Measurements from ENCODE around the gene PAM16. TPM values are rescaled to one million over a fixed set of nuclear protein-coding genes. Genes with fewer than 3 reads are reported as not detected.

PAM16 gene
- total and polyA plus RNA-seq, 9 of the 15 experiments (the other 6 are each of a cell fraction or from before 2014, with no cell fraction given): 38.7 to 273 (median 79.3) TPM

DNA sequence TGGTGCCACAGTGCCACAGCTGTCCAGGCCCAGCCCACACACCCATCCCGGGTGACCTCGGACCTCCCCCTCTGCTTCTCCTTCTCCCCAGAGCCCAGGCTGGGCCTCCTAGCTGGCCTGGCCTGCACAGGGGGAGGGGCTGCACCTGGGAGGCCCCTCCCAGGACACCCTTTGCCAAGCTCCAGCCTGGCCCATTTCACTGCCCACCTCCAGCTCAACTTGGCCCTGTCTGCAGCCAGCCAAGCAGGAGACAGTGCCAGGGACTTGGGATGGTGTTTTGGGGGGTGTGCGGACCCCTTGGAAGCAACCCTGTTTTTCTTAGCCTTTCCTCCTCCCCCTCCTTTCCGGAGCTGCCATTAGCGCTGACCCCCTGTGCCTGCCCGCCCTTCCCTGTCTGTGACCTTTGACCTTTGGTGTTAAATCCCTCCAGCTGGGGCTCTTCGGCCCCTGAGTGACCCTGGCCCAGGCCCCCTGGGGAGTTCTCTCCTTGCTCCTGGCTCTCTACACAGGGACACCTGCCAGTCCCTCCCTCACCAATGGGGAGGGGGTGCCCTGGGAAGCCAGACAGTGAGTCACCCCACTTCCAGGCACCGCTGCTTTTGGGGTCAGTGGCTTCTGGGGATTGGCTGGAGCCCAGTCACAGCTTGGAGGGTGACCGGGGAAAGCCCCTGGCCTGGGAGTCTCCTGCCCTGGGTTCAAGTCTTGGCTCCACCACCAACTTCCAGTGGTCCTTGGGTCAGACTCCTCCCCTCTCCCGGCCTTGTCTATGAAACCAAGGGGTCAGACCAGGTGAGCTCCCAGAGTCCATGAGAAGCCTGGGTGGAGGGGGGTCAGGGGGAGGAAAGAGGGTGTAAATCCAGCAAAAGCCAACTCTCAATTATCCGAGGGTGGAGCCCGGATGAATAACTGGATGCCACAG is 33.3 kb downstream of the PAM16 start:
- DNase-seq (ENCODE audit: extremely low read depth in 1 of 4, low spot score in 3 of 4) (no peak), FAIRE-seq (no peak)
- H3K27ac ChIP-seq (ENCODE audit: extremely low read depth, low read depth, low read length): no peak overlapping the region

More for the DNA sequence above, 33.3 kb downstream of the PAM16 start:
- no peaks in the 10 kb centered on the region for H3K9me1 ChIP-seq (ENCODE audit: control insufficient read depth, insufficient read depth, low read length)
- H3K9ac ChIP-seq (ENCODE audit: insufficient read depth in 1 of 2, low read depth in 2 of 2, low read length in 2 of 2): peak overlapping the region in 1 of 2 experiments; percentile 90; a peak in 2 of 4 replicates
- peaks cover 3% of the 10 kb centered on the region for H4K20me1 ChIP-seq (replicated peaks; ENCODE audit: control insufficient read depth, insufficient read depth, low read length)
- no peaks in the 10 kb centered on the region for H3K36me3 ChIP-seq (ENCODE audit: control insufficient read depth, insufficient read depth, low read length)
- H3K4me2 ChIP-seq (ENCODE audit: insufficient read depth, low read length): no peak overlapping the region
- no TSS peak for BruUV-seq (replicated peaks)
- ChIA-PET CTCF (ENCODE audit: low intra/inter-chr PET ratio) (no interaction called here), POLR2A (interaction anchor here (0.5 to 1.0 kb wide), 4 partner anchors 10 to 323 kb away, joined by 3 to 4 read pairs (median 4); no protein-coding TSS in a partner anchor)
- H3K4me1 ChIP-seq (replicated peaks in 1 of 2; ENCODE audit: control insufficient read depth in 2 of 2, insufficient read depth in 2 of 2, low read length in 2 of 2): peaks cover 3 to 73% of the 10 kb centered on the region in 2 experiments; a peak in 3 of 5 replicates
- 50% methylated on average over 7 of the region's 12 CpGs for WGBS (ENCODE audit: insufficient coverage, low coverage, missing lambda C conversion rate)
- no peak overlapping the region for H2AFZ ChIP-seq (ENCODE audit: low read depth, low read length)
- ATAC-seq: no peak
- intact Hi-C loops (cut with micrococcal nuclease): no loop called here
- no peaks in the 10 kb centered on the region for H3K27me3 ChIP-seq (ENCODE audit: control insufficient read depth in 2 of 2, insufficient read depth in 2 of 2, low read length in 2 of 2)
- H3K9me3 ChIP-seq (replicated peaks; ENCODE audit: control insufficient read depth, insufficient read depth, low read depth, low read length): no peaks in the 10 kb centered on the region
- no peak overlapping the region for H3K4me3 ChIP-seq
- TF ChIP-seq ZNF644 (tag; IDR thresholded peaks at IDR 0.05; ENCODE audit: low read depth): no peak
- TF ChIP-seq, protein P1, sequence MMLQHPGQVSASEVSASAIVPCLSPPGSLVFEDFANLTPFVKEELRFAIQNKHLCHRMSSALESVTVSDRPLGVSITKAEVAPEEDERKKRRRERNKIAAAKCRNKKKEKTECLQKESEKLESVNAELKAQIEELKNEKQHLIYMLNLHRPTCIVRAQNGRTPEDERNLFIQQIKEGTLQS (IDR thresholded peaks at IDR 0.05): peak; percentile 37
- TF ChIP-seq, protein P1 (CRISPR knock-in tag; conservative IDR thresholded peaks at IDR 0.05): no peak
- TF ChIP-seq, protein P2, sequence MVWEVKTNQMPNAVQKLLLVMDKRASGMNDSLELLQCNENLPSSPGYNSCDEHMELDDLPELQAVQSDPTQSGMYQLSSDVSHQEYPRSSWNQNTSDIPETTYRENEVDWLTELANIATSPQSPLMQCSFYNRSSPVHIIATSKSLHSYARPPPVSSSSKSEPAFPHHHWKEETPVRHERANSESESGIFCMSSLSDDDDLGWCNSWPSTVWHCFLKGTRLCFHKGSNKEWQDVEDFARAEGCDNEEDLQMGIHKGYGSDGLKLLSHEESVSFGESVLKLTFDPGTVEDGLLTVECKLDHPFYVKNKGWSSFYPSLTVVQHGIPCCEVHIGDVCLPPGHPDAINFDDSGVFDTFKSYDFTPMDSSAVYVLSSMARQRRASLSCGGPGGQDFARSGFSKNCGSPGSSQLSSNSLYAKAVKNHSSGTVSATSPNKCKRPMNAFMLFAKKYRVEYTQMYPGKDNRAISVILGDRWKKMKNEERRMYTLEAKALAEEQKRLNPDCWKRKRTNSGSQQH (CRISPR knock-in tag; IDR thresholded peaks at IDR 0.05): no peak
- TF ChIP-seq KAT7 (CRISPR knock-in tag; IDR thresholded peaks at IDR 0.05; ENCODE audit: borderline replicate concordance): no peak
- TF ChIP-seq ZNF75A (CRISPR knock-in tag; IDR thresholded peaks at IDR 0.05): no peak
- no peak for TF ChIP-seq MCM5 (IDR thresholded peaks at IDR 0.05; ENCODE audit: low read depth)
- TF ChIP-seq XRCC5 (IDR thresholded peaks at IDR 0.05; ENCODE audit: low read depth, low read length): 0 out of 2 replicates have a peak, but pooled peaks have one; percentile 18
- peak; percentile 15 for TF ChIP-seq FIP1L1 (IDR thresholded peaks at IDR 0.05; ENCODE audit: low read depth, low read length, poor library complexity, severe bottlenecking)
- no peak for TF ChIP-seq CSDE1 (IDR thresholded peaks at IDR 0.05)
- peak; percentile 21; the same call in 1 of the 2 replicates for TF ChIP-seq POLR2G (IDR thresholded peaks at IDR 0.05; ENCODE audit: low read depth, low read length)
- TF ChIP-seq TCF3 (CRISPR knock-in tag; IDR thresholded peaks at IDR 0.05): no peak
- peak; percentile 86 for TF ChIP-seq NR2C2 (CRISPR knock-in tag; IDR thresholded peaks at IDR 0.05)
- TF ChIP-seq NR2C2 (tag; IDR thresholded peaks at IDR 0.05): peak; percentile 77
- TF ChIP-seq PHF8 (IDR thresholded peaks at IDR 0.05; ENCODE audit: borderline replicate concordance, low read length): no peak
- TF ChIP-seq NR2C1 (IDR thresholded peaks at IDR 0.05): peak; percentile 89
- TF ChIP-seq NR2C1 (tag; IDR thresholded peaks at IDR 0.05): peak; percentile 91
- TF ChIP-seq ZBTB7A (IDR thresholded peaks at IDR 0.05; ENCODE audit: borderline replicate concordance, control insufficient read depth, low read depth, low read length): peak; percentile 54; the same call in 1 of the 2 replicates
- TF ChIP-seq CAMTA2 (CRISPR knock-in tag; conservative IDR thresholded peaks at IDR 0.05): no peak
- peaks cover 19% of the 10 kb centered on the region for H3K79me2 ChIP-seq (ENCODE audit: control insufficient read depth, insufficient read depth, low read length)
- in situ Hi-C loops (cut with MboI): no loop called here

All from K562 (cell line).